Lung (tissue), 12 donors: ENCODE measurements around the gene ATP4A. TPM values are rescaled to one million over a fixed set of nuclear protein-coding genes. Genes with fewer than 3 reads are reported as not detected.
"Not testable (repeated sequence)": the region's sequence is repeated elsewhere in the genome, so short reads cannot be mapped to it uniquely, and the experiment has no call there.

Experiments used
- ATAC-seq: fragments of 200-7000 bp; cut with Tn5 transposase; one replicate; pipeline ENCODE4 v1.9.1; 2020; ENCODE audit warnings: moderate number of reproducible peaks; ENCODE audit not compliant: insufficient read depth, low FRiP score
- DNase-seq, 3 donors: peaks; one replicate each; pipeline ENCODE4 v3.0.0-alpha.2; 2013 to 2017
- H3K27ac ChIP-seq, 2 donors: one replicate each; pipeline ENCODE4 v1.5.1; 2013; ENCODE audit warnings: mild to moderate bottlenecking in 2 of 2, moderate library complexity in 2 of 2, control low read depth in 1 of 2, inconsistent platforms in 1 of 2, low read depth in 1 of 2, low read length in 1 of 2
- H3K27me3 ChIP-seq, 3 donors: one replicate each; pipeline ENCODE4 v1.5.1; 2013; ENCODE audit warnings: low read length in 2 of 3; ENCODE audit not compliant: control insufficient read depth in 3 of 3, insufficient read depth in 3 of 3
- H3K36me3 ChIP-seq, 4 donors: one replicate each; pipeline ENCODE4 v1.5.1; 2013; ENCODE audit warnings: low read length in 4 of 4, mild to moderate bottlenecking in 1 of 4, moderate library complexity in 1 of 4; ENCODE audit not compliant: control insufficient read depth in 4 of 4, insufficient read depth in 4 of 4
- H3K4me1 ChIP-seq, 5 donors: one replicate each; pipeline ENCODE4 v1.5.1; 2013; ENCODE audit warnings: low read length in 5 of 5, mild to moderate bottlenecking in 2 of 5, moderate library complexity in 1 of 5; ENCODE audit not compliant: control insufficient read depth in 5 of 5, insufficient read depth in 5 of 5
- H3K4me3 ChIP-seq: one replicate; pipeline ENCODE4 v1.5.1; 2013; ENCODE audit warnings: mild to moderate bottlenecking, control low read depth, moderate library complexity
- H3K9ac ChIP-seq, 2 donors: one replicate each; pipeline ENCODE4 v1.5.1; 2013; ENCODE audit warnings: low read length in 2 of 2, control low read depth in 1 of 2; ENCODE audit not compliant: insufficient read depth in 1 of 2
- H3K9me3 ChIP-seq, 4 donors: one replicate each; pipeline ENCODE4 v1.5.1; 2013; ENCODE audit warnings: low read length in 3 of 4, mild to moderate bottlenecking in 1 of 4, moderate library complexity in 1 of 4; ENCODE audit not compliant: control insufficient read depth in 4 of 4, insufficient read depth in 3 of 4
- CTCF ChIP-seq: IDR thresholded peaks from 2 replicates; pipeline ENCODE4 v1.5.1; 2012; ENCODE audit warnings: mild to moderate bottlenecking; ENCODE audit errors: control extremely low read depth, extremely low read depth
- WGBS, 2 donors: extraction: QIAGEN DNeasy Blood & Tissue Kit; methylation state at CpG; one replicate each; pipeline ENCODE4 v1.1.7; 2013; 5-methylcytosine and 5-hydroxymethylcytosine counted together
- polyA plus RNA-seq, 2 donors: library from polyadenylated mRNA; stranded (reverse); fragments of 200-250 nt; gene quantifications; one replicate each; pipeline ENCODE4 v1.2.1, GENCODE V29; 2013
- total RNA-seq, 2 donors: library from RNA; depleted of rRNA in 1 of 2; stranded (reverse); fragments of >200 nt in 1 of 2; gene quantifications; one replicate each; pipeline ENCODE4 v1.2.1, GENCODE V29; 2014 to 2021
- donor health status: control.
- donor health status: control.
- donor health status: Bipolar disorder and iron deficiency.
- donor health status: healthy.
- donor health status: DM: yes; HTN: yes; CAD: no.

Gene ATP4A
- total and polyA plus RNA-seq, 4 donors: 0.01 TPM; not detected in 3

GRCh38 chr19:35609851-35610353 is 46.4 kb upstream of the ATP4A start:
- no peak for TF ChIP-seq CTCF
- WGBS, 2 donors: 36 to 55% methylated on average over 6 of the region's 6 CpGs
- Histone ChIP-seq H3K4me3 (no peak overlapping the region), H3K27ac (no peak overlapping the region), H3K9me3 (peaks cover 0 to 5% (median 2%) of the 10 kb centered on the region in 4 donors), H3K4me1 (peaks cover 0 to 10% (median 3%) of the 10 kb centered on the region in 5 donors), H3K9ac (no peak overlapping the region), H3K36me3 (peaks cover 0 to 3% (median 0%) of the 10 kb centered on the region in 4 donors), H3K27me3 (no peaks in the 10 kb centered on the region)
- DNase-seq: no peak
- no peak for ATAC-seq

GRCh38 chr19:35608251-35608650 is 44.8 kb upstream of the ATP4A start:
- H3K36me3 ChIP-seq: peaks cover 0 to 3% (median 0%) of the 10 kb centered on the region in 4 donors
- H3K4me3 ChIP-seq: no peak overlapping the region
- no peak overlapping the region for H3K27ac ChIP-seq
- DNase-seq: no peak
- H3K9me3 ChIP-seq: peaks cover 0 to 5% (median 2%) of the 10 kb centered on the region in 4 donors
- no peak for ATAC-seq
- WGBS, 2 donors: 83 to 95% methylated on average over 2 of the region's 2 CpGs
- no peak overlapping the region for H3K9ac ChIP-seq
- no peak for TF ChIP-seq CTCF
- peaks cover 0 to 8% (median 3%) of the 10 kb centered on the region in 5 donors for H3K4me1 ChIP-seq
- H3K27me3 ChIP-seq: no peaks in the 10 kb centered on the region

- Histone ChIP-seq H3K36me3 (peaks cover 0 to under 1% (median 0%) of the 10 kb centered on the region in 4 donors), H3K27me3 (no peaks in the 10 kb centered on the region), H3K4me1 (peaks cover 0 to 4% (median 2%) of the 10 kb centered on the region in 5 donors), H3K4me3 (no peak overlapping the region), H3K27ac (no peak overlapping the region), H3K9me3 (peaks cover 0 to 5% (median 2%) of the 10 kb centered on the region in 4 donors), H3K9ac (no peak overlapping the region)
- ATAC-seq (no peak), DNase-seq (no peak)
- TF ChIP-seq CTCF: no peak
- 78 to 87% methylated on average over 3 of the region's 3 CpGs for WGBS, 2 donors
These were observed 44.2 kb upstream of the ATP4A start for GRCh38 chr19:35607661-35608060.

- H3K27me3 ChIP-seq, H3K4me1 ChIP-seq, H3K27ac ChIP-seq, H3K4me3 ChIP-seq, DNase-seq, ATAC-seq, H3K36me3 ChIP-seq, H3K9me3 ChIP-seq, H3K9ac ChIP-seq: not testable (repeated sequence)
- 86 to 93% methylated on average over 8 of the region's 8 CpGs for WGBS, 2 donors
These were observed 43.7 kb upstream of the ATP4A start for GRCh38 chr19:35607170-35607569.

GRCh38 chr19:35604436-35604835 is 41.0 kb upstream of the ATP4A start:
- not testable (repeated sequence) for H3K27ac ChIP-seq, ATAC-seq, H3K9me3 ChIP-seq, DNase-seq, H3K4me3 ChIP-seq, H3K9ac ChIP-seq, H3K27me3 ChIP-seq, H3K36me3 ChIP-seq, H3K4me1 ChIP-seq
- 86 to 92% methylated on average over 4 of the region's 4 CpGs for WGBS, 2 donors
